Peyer's patch (tissue), 4 donors: ENCODE data around the gene HPD.

Experiments used
- POLR2A ChIP-seq, 2 donors: fragments of 450-650 bp; IDR thresholded peaks; one replicate each; pipeline ENCODE4 v1.5.1; 2017; ENCODE audit warnings: antibody characterized with exemption in 2 of 2, mild to moderate bottlenecking in 2 of 2, moderate library complexity in 2 of 2
- TF ChIP-seq, protein P1 (sequence below), 6 experiments: fragments of 450-650 bp in 4 of 6; fragments of 200-600 bp in 2 of 6; sonication (generic) in 1 of 6; IDR thresholded peaks; one replicate each; pipeline ENCODE4 v1.5.1; 2017 to 2019; ENCODE audit warnings: antibody characterized with exemption in 6 of 6, mild to moderate bottlenecking in 3 of 6, moderate library complexity in 1 of 6

GRCh38 chr12:121815263-121815662, 43.4 kb downstream of the HPD start:
- TF ChIP-seq, protein P1, sequence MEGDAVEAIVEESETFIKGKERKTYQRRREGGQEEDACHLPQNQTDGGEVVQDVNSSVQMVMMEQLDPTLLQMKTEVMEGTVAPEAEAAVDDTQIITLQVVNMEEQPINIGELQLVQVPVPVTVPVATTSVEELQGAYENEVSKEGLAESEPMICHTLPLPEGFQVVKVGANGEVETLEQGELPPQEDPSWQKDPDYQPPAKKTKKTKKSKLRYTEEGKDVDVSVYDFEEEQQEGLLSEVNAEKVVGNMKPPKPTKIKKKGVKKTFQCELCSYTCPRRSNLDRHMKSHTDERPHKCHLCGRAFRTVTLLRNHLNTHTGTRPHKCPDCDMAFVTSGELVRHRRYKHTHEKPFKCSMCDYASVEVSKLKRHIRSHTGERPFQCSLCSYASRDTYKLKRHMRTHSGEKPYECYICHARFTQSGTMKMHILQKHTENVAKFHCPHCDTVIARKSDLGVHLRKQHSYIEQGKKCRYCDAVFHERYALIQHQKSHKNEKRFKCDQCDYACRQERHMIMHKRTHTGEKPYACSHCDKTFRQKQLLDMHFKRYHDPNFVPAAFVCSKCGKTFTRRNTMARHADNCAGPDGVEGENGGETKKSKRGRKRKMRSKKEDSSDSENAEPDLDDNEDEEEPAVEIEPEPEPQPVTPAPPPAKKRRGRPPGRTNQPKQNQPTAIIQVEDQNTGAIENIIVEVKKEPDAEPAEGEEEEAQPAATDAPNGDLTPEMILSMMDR (IDR thresholded peaks at IDR 0.05): no peak
- no peak for TF ChIP-seq POLR2A (IDR thresholded peaks at IDR 0.05)
